GM21526 (cell line): ENCODE results near the gene LRRC31.

Source experiments
- ATAC-seq: cut with Tn5 transposase; IDR thresholded peaks from one replicate; pipeline ENCODE4 v1.9.1; 2021; ENCODE audit warnings: moderate library complexity; ENCODE audit not compliant: unreplicated experiment, low FRiP score

The LRRC31 gene

DNA sequence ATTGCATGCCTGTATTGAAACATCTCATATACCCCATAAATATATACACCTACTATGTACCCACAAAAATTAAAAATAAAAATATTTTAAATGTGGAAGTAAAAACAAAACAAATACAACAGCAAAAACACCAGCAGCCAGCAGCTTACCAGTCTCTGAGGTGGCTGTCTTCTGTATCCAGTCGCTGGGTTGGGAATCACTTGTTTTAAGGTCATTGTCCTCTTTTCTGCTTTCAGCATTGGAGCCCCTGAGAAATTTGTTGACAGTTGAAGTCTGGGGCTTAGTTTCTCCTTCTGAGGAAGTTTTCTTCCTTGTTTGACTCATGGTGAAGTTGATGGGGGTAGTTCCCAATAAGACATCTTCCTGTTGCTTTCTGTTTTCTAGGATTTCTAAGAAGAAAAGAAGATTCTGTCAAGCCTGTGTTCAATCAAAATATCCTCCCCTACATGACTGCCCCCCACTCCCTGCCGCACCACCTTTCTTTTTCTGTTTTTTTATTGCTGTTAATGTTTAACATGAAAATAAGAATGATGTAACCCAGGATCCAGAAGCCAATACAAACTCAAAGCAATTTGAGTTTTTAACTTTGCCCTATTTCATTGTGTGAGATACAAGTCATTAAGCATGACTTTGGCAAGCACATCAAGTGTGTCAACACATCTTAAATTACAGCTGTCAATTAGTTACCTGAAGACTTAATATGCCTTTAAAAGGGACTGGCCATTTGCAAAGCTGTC, at the start of gene LRRC31:
Gene LRRC31, minus strand, starts transcription at position 452 of the 737 bp plus-strand sequence. Its CDS starts 128 bp downstream, at position 324.
- ATAC-seq: no peak

DNA sequence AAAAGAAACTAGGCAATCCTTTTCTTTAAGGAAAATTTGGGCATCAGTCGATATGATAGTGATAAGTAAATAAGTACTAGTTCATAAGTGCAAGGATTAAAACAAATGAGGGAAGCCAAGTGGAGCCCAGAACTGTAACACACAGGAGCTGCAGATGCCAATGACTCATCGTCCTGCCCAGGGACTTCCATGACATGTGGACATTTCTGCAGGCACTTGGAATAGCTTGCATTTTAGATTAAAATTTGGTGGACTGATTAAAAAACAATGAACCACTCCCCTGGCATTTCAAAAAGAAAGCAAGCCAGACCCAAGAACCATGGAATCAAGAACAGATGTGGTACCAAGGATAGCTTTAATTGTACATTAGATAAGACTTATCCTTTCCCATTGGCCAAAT, 44.6 kb upstream of the LRRC31 start:
- no peak for ATAC-seq

DNA sequence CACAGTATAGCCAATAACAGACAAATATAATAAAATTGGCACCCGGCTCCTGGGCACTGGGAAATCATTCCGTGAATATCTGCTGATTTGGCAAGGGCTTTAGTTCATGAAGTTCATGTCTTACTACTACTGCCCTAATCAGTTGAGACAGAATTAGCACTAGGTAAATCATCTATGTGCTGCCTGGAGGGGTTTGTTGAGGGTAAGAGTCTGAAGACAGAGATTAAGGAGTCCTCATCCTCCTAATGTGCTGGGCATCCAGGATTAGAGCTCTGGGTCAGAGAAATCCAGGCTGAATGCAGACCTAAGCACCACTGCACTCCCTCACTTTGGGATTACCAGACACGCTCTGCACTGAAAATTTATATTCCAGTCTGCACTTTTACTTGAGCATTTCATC, 43.6 kb upstream of the LRRC31 start:
- ATAC-seq: no peak

GRCh38 chr3:169911272-169911671, 41.5 kb upstream of the LRRC31 start, which contains the start of gene SAMD7:
Gene SAMD7, plus strand, starts transcription at chr3:169911572. Its CDS starts 7,927 bp downstream, at chr3:169919499.
- ATAC-seq: no peak

DNA sequence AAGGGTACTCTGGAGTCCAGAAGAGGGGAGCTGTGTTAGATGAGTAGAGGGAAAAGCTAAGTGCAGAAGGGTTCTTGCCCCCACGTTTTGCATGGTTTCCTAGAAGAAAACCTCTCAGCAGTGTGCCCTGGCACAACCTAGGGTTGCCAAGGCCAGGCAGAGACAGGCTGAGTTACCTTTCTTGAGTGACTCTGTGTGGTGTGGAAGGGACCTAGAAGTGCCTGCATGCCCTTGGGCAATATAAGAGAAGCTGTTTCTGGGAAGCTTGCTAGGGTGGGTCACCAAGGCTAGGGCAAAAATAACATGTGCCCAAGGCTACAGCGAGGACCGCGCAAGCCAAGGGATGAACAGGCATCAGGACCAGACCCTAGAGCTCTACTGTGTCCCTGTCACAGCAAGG, 38.2 kb upstream of the LRRC31 start:
- no peak for ATAC-seq

DNA sequence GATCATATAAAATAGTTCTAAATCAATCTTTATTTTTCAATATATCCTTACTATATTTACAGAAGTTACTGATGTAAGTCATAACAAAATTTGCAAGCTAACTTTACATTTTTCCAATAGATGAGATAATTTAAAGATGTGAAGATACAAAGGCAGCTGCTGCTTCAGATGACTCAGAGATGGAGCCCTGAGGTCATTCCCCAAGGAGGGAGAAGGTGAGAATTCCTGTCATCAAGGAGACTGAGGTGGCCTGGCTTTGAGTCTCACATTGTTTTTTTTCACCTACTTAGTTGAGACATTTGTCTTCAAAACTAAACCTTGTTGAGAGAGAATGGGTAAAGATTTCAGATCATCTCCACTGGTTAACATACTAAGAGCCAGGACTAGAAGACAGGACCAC, 37.7 kb upstream of the LRRC31 start:
- no peak for ATAC-seq

- no peak for ATAC-seq
Measured at GRCh38 chr3:169905404-169905803, 35.7 kb upstream of the LRRC31 start.

DNA sequence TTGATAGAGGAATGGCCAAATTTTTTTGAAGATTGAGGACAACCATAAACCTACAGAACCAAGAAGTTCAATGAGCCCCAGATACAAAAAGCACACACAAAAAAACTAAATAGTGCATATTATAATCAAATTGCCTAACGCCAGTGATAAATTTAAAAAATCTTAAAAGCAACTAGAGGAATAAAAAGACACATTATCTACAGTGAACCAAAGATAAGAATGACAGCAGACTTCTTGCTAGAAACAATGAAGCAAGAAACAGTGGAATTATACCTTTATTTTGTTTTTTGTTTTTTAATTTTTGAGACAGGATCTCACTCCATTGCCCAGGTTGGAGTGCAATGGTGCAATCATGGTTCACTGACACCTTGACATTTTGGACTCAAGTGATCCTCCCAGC, 31.7 kb upstream of the LRRC31 start:
- no peak for ATAC-seq

DNA sequence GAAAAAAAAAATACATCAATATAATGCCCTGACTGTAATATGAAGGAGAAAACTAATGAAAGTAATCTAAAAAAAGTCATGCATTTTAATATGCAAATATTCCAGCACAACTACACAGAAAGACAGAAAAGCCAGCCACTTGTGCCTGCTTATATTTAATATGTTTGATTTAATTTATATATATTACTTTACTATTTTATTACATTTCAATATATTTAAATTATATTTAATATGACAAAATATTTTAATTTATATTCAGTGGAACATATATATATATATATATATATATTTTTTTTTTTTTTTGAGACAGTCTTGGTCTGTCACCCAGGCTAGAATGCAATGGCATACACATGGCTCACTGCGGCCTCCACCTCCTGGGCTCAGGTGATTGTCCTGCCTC, 27.5 kb upstream of the LRRC31 start:
- no peak for ATAC-seq

DNA sequence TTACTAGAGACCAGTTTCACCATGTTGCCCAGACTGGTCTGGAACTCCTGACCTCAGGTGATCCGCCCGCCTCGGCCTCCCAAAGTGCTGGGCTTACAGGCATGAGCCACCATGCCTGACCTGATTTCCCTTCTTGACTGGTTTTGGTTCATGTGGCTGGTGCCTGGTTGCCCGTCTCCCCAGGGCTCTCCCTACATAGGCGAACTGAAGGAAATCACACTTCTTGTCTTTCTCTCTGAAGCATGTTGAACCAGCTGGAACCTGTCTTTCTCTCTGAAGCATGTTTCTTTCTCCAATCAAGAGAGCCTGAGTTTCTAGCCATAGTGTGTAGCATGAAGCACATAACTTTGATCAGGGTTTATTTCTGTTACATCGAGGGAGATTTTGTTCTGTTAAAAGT, 25.3 kb upstream of the LRRC31 start:
- ATAC-seq: no peak

GRCh38 chr3:169894110-169894509, 24.4 kb upstream of the LRRC31 start:
- no peak for ATAC-seq

DNA sequence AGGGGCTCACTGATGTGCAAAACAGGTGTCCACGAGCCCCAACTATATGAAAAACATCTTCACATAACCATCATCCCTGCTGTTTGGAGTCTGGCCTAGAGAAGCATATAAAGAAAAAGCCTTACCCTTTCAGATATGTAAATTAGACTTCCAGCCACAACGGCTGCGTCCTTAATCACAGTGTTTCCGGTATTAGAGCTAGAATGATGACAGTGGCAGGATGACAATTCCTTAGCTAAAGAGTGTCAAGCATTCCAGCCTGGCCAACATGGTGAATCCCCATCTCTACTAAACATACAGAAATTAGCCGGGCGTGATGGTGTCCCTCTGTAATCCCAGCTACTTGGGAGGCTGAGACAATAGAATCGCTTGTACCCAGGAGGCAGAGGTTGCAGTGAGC, 22.2 kb upstream of the LRRC31 start:
- ATAC-seq: no peak

DNA sequence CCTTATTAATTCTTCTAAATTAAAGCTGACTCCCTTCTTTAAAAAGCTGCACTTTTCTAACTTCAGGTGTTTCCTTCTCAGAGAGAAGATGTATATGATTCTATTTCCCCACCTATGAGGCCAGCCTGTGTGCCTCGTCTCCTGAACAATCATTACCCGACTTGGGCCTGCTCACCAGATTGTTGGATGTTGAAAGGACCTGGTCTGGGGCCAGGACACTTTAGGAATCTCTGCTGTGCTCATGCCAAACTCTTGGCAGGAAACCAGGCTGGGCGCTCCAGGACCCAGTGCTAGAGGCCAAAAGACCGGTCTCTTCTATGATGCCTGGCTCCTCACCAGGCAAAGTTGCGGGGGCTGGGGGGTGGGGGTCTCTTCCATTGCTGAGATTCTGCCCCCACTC, 16.9 kb upstream of the LRRC31 start:
- no peak for ATAC-seq

GRCh38 chr3:169880576-169881250, 11.0 kb upstream of the LRRC31 start:
- ATAC-seq: no peak

DNA sequence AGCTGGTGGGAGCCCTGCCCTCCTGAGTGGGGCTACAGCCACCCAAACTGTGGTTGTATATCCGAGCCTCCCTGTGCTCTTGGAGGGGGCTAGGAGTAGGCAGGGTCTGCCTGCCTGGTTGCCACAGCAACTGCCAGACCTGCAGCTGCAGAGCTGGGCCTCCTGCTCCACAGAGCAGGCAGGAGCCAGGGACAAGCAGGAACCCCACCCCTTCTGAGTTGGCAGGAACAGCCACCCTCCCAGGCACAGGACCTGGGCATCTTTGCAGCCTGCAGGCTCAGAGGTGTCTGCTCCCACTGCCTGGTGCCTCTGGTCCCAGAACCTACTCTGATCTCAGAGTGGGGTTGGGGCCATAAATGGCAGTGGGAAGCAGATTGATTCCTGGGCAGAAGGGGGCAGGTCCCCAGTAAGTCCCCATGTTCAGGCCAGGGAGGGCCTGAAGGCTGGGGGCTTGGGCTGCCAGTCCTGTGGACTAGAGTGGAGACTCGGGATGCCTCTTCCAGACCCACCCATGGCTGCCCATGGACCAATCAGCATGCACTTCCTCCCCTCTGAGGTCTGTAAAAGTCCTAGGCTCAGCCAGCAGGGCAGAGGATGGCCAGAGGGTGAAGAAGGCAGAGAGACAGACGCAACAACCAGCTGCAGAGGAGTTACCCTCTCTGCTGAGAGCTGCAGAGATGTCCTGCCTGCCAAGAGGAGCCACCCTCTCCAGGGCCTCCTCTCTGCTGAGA, 10.3 kb upstream of the LRRC31 start:
- ATAC-seq: no peak

- ATAC-seq: no peak
Measured at GRCh38 chr3:169879013-169879557, 9.3 kb upstream of the LRRC31 start.

DNA sequence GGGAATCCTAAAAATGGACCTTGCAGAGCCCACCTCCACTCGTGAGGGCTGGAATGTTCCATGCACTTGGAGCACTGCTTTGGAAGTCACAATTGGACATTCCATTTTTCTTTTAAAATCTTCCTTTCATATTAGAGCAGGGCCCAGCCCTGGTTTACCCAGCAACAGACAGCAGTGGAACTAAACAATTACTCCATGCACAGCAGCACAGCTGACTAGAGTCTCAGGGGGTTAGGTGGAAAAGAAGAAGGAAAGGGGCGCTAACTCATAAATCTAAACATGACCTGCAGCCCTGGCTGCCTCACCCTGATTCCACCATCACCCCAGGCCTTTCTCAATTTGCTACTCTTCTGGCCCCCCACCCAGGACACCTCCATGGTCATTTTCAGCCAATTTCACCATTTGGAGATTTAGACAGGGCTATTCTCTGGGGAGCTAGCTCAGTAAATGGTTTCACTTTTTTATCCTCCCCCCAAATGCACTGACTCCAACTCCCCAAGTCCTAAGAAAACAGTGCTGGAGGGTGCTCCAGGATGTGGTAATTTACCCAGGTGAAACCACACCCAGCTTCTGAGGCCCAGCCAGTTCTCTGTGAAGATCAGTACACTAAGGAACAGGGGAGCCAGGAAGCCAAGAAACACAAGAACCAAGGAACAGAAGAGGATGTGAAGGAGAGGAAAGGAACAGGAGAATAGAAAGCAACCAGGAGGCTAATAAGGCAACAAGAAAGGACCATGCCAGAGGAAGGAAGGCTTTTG, 1.6 kb upstream of the LRRC31 start:
- ATAC-seq: no peak

GRCh38 chr3:169868369-169868768, 1.4 kb downstream of the LRRC31 start:
- no peak for ATAC-seq

- ATAC-seq: no peak
Measured at GRCh38 chr3:169867584-169868210, 2.0 kb downstream of the LRRC31 start.

GRCh38 chr3:169865176-169865767, 4.5 kb downstream of the LRRC31 start:
- no peak for ATAC-seq
